GM06990 (cell line): ENCODE measurements around the gene USP12.

ENCODE experiments used
- DNase-seq: peaks from one replicate; pipeline ENCODE4 v3.0.0-alpha.2; 2011; ENCODE audit not compliant: insufficient read length; ENCODE audit errors: extremely low read depth
- H3K27me3 ChIP-seq: replicated peaks from 2 replicates; pipeline ENCODE4 v1.6.0; 2011; ENCODE audit warnings: low read length; ENCODE audit not compliant: control insufficient read depth, insufficient read depth
- H3K36me3 ChIP-seq: 2 replicates; pipeline ENCODE4 v1.5.1; 2011; ENCODE audit warnings: low read length; ENCODE audit not compliant: control insufficient read depth, insufficient read depth
- H3K4me3 ChIP-seq: replicated peaks from 2 replicates; pipeline ENCODE4 v1.5.1; 2011; ENCODE audit warnings: low read depth, mild to moderate bottlenecking, control low read depth, low read length
- CTCF ChIP-seq: IDR thresholded peaks from 2 replicates; pipeline ENCODE4 v1.5.1; 2011; ENCODE audit warnings: low read length, control low read depth, mild to moderate bottlenecking, inconsistent platforms; ENCODE audit not compliant: insufficient read depth, poor library complexity, severe bottlenecking

The USP12 gene

DNA sequence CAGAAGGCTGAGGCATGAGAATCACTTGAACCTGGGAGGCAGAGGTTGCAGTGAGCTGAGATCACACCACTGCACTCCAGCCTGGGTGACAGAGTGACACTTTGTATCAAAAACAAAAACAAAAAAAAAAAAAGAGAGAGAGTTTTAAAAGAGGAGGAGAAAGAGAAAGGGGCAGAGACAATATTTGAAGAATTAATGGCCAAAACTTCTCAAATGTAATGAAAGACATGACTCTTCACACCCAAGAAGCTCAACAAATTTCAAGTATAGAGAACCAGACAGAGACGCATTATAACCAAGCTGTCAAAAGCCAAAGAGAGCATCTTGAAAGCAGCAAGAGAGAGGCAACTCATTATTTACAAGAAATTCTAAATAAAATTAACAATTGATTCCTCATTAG, 36.9 kb upstream of the USP12 start:
- no peaks in the 10 kb centered on the region for H3K27me3 ChIP-seq
- H3K4me3 ChIP-seq, result no peak overlapping the region
- no peak for TF ChIP-seq CTCF
- H3K36me3 ChIP-seq, result no peaks in the 10 kb centered on the region
- no peak for DNase-seq

- TF ChIP-seq CTCF, result peak; percentile 4
- Histone ChIP-seq H3K36me3 (no peaks in the 10 kb centered on the region), H3K27me3 (no peaks in the 10 kb centered on the region), H3K4me3 (no peak overlapping the region)
- DNase-seq, result no peak
Measured at GRCh38 chr13:27203854-27204253, 32.2 kb upstream of the USP12 start.

DNA sequence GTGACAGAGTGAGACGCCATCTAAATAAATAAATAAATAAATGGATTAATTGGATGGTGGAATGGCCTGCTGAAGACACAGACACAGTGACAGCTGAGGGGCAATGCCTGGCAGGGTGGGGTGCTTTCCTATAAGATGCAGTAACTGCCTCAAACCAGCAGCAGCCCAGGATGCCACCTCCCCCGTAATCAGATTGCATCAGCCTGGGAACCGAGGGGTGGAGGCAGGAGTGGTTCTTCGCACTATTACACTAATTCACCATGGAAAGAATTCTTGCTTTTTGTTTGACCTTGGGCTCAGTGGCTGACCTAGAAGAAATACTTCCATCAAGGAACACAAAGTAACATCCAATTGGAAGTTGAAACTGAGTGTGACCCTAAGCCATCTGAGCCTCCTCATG, 31.6 kb upstream of the USP12 start:
- no peak for TF ChIP-seq CTCF
- Histone ChIP-seq H3K36me3 (no peaks in the 10 kb centered on the region), H3K27me3 (no peaks in the 10 kb centered on the region), H3K4me3 (no peak overlapping the region)
- DNase-seq, result no peak

- TF ChIP-seq CTCF, result no peak
- H3K4me3 ChIP-seq, result no peak overlapping the region
- no peaks in the 10 kb centered on the region for H3K36me3 ChIP-seq
- no peaks in the 10 kb centered on the region for H3K27me3 ChIP-seq
- DNase-seq, result no peak
Measured at GRCh38 chr13:27201661-27202060, 30.1 kb upstream of the USP12 start.

DNA sequence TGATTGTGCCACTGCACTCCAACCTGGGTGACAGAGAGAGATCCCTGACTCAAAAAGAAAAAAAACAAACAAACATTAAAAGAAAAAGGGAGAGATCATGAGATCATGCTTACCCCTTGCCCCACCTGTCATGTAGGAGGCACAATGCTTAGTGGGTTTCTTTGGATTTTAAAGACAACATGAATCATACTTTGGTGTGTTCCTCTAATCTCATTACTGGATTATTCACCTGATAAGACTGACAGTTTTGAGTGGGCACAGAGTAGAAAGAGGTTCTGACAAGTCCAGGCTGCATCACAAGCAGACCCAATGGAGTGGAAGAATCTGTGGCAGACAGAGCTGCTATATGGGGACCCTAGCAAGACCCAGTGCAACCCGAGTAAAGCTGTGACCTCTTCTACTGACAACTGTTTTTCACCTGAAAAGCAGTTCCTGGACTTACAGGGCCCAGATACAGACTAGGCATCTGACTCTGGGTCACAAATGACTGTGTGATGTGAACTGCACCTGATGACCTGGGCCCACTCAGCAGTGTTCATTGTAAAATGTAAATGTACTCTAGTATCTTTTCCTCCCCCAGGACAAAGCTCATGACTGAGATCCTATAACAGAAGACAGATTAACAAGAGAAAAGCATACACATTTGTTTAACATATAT, 28.9 kb upstream of the USP12 start:
- no peak for DNase-seq
- no peak overlapping the region for H3K4me3 ChIP-seq
- H3K36me3 ChIP-seq, result no peaks in the 10 kb centered on the region
- no peaks in the 10 kb centered on the region for H3K27me3 ChIP-seq
- TF ChIP-seq CTCF, result no peak

GRCh38 chr13:27199696-27200095, 28.1 kb upstream of the USP12 start:
- Histone ChIP-seq H3K36me3 (no peaks in the 10 kb centered on the region), H3K4me3 (no peak overlapping the region), H3K27me3 (no peaks in the 10 kb centered on the region)
- no peak for DNase-seq
- TF ChIP-seq CTCF, result no peak
